ENCODE results near the gene AAK1.

DNA sequence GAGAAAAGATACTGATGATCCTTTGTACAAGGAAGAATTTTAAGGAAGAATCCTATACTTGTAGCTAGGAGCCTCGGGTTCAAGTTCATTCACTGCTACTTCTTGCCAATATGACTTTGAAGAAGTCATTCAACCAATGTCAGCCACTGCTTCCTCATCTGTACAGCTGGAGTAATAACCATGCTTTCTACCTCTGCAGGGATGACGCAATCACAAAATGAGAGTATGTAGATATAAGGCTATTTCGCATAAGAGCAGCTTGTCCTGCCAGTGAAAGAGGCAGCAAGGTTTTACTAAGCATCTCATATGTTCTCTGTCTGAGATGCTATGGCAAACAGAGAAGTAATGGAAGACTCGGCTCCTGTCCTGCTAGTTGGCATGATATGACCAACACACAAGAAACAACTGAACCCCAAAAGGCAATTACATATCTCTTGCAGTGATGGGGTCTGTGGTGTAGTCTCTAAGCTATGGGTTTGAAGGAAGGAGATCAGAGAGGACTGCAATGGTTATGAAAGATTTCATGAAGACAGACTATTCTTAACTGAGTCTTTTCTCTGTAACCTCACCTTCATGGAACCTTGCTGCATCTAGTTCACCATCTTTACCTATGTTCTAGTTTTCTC, 9.2 kb downstream of the AAK1 start:
- TF ChIP-seq, protein P1, sequence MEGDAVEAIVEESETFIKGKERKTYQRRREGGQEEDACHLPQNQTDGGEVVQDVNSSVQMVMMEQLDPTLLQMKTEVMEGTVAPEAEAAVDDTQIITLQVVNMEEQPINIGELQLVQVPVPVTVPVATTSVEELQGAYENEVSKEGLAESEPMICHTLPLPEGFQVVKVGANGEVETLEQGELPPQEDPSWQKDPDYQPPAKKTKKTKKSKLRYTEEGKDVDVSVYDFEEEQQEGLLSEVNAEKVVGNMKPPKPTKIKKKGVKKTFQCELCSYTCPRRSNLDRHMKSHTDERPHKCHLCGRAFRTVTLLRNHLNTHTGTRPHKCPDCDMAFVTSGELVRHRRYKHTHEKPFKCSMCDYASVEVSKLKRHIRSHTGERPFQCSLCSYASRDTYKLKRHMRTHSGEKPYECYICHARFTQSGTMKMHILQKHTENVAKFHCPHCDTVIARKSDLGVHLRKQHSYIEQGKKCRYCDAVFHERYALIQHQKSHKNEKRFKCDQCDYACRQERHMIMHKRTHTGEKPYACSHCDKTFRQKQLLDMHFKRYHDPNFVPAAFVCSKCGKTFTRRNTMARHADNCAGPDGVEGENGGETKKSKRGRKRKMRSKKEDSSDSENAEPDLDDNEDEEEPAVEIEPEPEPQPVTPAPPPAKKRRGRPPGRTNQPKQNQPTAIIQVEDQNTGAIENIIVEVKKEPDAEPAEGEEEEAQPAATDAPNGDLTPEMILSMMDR (IDR thresholded peaks at IDR 0.05): no peak
- TF ChIP-seq POLR2AphosphoS5 (IDR thresholded peaks at IDR 0.05; ENCODE audit: insufficient read depth in 1 of 2, low read depth in 1 of 2) (no peak), POLR2A (IDR thresholded peaks at IDR 0.05) (no peak)
